ENCODE results near the gene APRT. TPM values are rescaled to one million over a fixed set of nuclear protein-coding genes. Genes with fewer than 3 reads are reported as not detected.
A peak's percentile ranks its signal among the peaks of the same experiment; 100 is the strongest.

Gene APRT
- total RNA-seq, 1 donor from 2014 or later, result 87.8 TPM

- Histone ChIP-seq H3K27me3 (ENCODE audit: low read depth) (no peaks in the 10 kb centered on the region), H3K4me1 (peaks cover 28% of the 10 kb centered on the region), H3K27ac (no peak overlapping the region), H3K9me3 (no peaks in the 10 kb centered on the region), H3K4me3 (no peak overlapping the region), H3K36me3 (no peaks in the 10 kb centered on the region)
- TF ChIP-seq CTCF (IDR thresholded peaks at IDR 0.05), result no peak
- DNase-seq (no peak), ATAC-seq (no peak)
- intact Hi-C loops (cut with DNase I), result no loop called here
Observed at GRCh38 chr16:88798772-88799455, 12.8 kb downstream of the APRT start.

GRCh38 chr16:88798073-88798472 is 13.7 kb downstream of the APRT start:
- no peak for TF ChIP-seq CTCF (IDR thresholded peaks at IDR 0.05)
- intact Hi-C loops (cut with DNase I), result no loop called here
- no peak for ATAC-seq
- peaks cover 36% of the 10 kb centered on the region for H3K4me1 ChIP-seq
- H3K27me3 ChIP-seq (ENCODE audit: low read depth), result no peaks in the 10 kb centered on the region
- no peaks in the 10 kb centered on the region for H3K9me3 ChIP-seq
- no peak overlapping the region for H3K4me3 ChIP-seq
- H3K27ac ChIP-seq, result no peak overlapping the region
- H3K36me3 ChIP-seq, result no peaks in the 10 kb centered on the region
- no peak for DNase-seq

- DNase-seq, result no peak
- Histone ChIP-seq H3K27me3 (ENCODE audit: low read depth) (no peaks in the 10 kb centered on the region), H3K36me3 (no peaks in the 10 kb centered on the region), H3K9me3 (no peaks in the 10 kb centered on the region), H3K27ac (no peak overlapping the region), H3K4me3 (no peak overlapping the region), H3K4me1 (peaks cover 26% of the 10 kb centered on the region)
- no peak for TF ChIP-seq CTCF (IDR thresholded peaks at IDR 0.05)
- ATAC-seq, result no peak
- intact Hi-C loops (cut with DNase I), result no loop called here
Observed at GRCh38 chr16:88796278-88796677, 15.4 kb downstream of the APRT start.

- Histone ChIP-seq H3K27ac (no peak overlapping the region), H3K27me3 (ENCODE audit: low read depth) (no peaks in the 10 kb centered on the region), H3K9me3 (no peaks in the 10 kb centered on the region), H3K4me1 (peaks cover 40% of the 10 kb centered on the region), H3K36me3 (no peaks in the 10 kb centered on the region), H3K4me3 (no peak overlapping the region)
- DNase-seq (no peak), ATAC-seq (no peak)
- intact Hi-C loops (cut with DNase I), result no loop called here
- no peak for TF ChIP-seq CTCF (IDR thresholded peaks at IDR 0.05)
Observed at GRCh38 chr16:88793251-88793954, 18.3 kb downstream of the APRT start.

GRCh38 chr16:88792668-88793250 is 19.0 kb downstream of the APRT start:
- Histone ChIP-seq H3K4me1 (peaks cover 40% of the 10 kb centered on the region), H3K27ac (no peak overlapping the region), H3K4me3 (no peak overlapping the region), H3K36me3 (no peaks in the 10 kb centered on the region), H3K9me3 (no peaks in the 10 kb centered on the region), H3K27me3 (ENCODE audit: low read depth) (no peaks in the 10 kb centered on the region)
- ATAC-seq (peak in 1 of 2 donors; percentile 14), DNase-seq (no peak)
- TF ChIP-seq CTCF (IDR thresholded peaks at IDR 0.05), result no peak
- intact Hi-C loops (cut with DNase I), result no loop called here
